Measurements from ENCODE around the gene TEX26. TPM values are rescaled to one million over a fixed set of nuclear protein-coding genes. Genes with fewer than 3 reads are reported as not detected.

The TEX26 gene
- total RNA-seq, 1 donor from 2014 or later = not detected

GRCh38 chr13:30966101-30966500, 33.6 kb downstream of the TEX26 start:
- DNase-seq (ENCODE audit: low spot score, unreplicated experiment) = no peak
- Mint-ChIP-seq H3K36me3 (ENCODE audit: insufficient read depth) (no peaks in the 10 kb centered on the region), H3K27ac (no peak overlapping the region), H3K4me1 (ENCODE audit: low read depth) (peaks cover 23% of the 10 kb centered on the region), H3K4me3 (ENCODE audit: low read depth) (no peak overlapping the region), H3K9me3 (ENCODE audit: low read depth) (peaks cover 7% of the 10 kb centered on the region), H3K27me3 (peaks cover 12% of the 10 kb centered on the region)
- no peak for TF ChIP-seq CTCF (IDR thresholded peaks at IDR 0.05; ENCODE audit: unreplicated experiment)

GRCh38 chr13:30968846-30969245, 36.4 kb downstream of the TEX26 start:
- no peak for DNase-seq (ENCODE audit: low spot score, unreplicated experiment)
- TF ChIP-seq CTCF (IDR thresholded peaks at IDR 0.05; ENCODE audit: unreplicated experiment) = no peak
- Mint-ChIP-seq H3K27ac (peak overlapping the region; percentile 22), H3K4me1 (ENCODE audit: low read depth) (peaks cover 31% of the 10 kb centered on the region), H3K27me3 (no peaks in the 10 kb centered on the region), H3K36me3 (ENCODE audit: insufficient read depth) (no peaks in the 10 kb centered on the region), H3K9me3 (ENCODE audit: low read depth) (peaks cover 7% of the 10 kb centered on the region), H3K4me3 (ENCODE audit: low read depth) (no peak overlapping the region)

DNA sequence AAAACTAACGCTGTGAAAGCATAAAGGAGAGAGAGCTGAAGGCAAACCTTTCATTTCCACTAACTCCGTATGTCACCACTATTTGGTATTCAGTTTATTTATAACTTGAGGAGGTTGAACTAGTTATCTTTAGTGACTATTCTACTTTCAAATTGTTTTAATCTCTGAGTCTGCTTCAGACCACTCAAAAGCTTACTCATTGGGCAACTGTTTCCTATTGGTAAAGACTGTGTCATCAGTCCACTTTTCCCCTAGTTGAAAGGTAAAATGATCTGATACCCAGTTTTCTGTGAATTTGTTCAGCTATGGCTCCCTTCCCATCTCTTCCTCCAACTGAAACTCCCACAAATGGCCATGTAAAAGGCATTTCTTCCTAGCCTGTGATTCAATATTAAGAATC, 39.1 kb downstream of the TEX26 start:
- Mint-ChIP-seq H3K9me3 (ENCODE audit: low read depth) (peaks cover 4% of the 10 kb centered on the region), H3K27ac (no peak overlapping the region), H3K4me1 (ENCODE audit: low read depth) (peaks cover 26% of the 10 kb centered on the region), H3K4me3 (ENCODE audit: low read depth) (no peak overlapping the region), H3K27me3 (peaks cover 5% of the 10 kb centered on the region), H3K36me3 (ENCODE audit: insufficient read depth) (no peaks in the 10 kb centered on the region)
- no peak for TF ChIP-seq CTCF (IDR thresholded peaks at IDR 0.05; ENCODE audit: unreplicated experiment)
- no peak for DNase-seq (ENCODE audit: low spot score, unreplicated experiment)

DNA sequence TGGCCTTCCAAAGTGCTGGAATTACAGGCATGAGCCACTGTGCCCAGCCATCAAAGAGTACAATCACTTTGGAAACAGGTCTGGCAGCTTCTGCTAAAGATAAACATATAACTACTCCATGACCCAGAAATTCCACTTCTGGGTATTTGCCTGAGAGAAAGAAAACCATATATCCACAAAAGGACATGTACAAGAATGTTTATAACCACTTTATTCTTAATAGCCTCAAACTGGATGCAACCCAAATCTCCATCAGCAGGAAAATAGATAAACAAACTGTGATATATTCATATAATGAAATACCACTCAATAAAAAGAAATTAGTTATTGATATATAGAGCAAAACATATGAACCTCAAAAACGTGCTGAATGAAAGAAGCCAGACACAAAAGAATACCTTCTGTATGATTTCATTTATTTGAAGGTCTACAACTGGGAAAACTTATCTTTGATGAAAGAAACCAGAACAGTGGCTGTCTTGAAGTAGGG, 40.5 kb downstream of the TEX26 start:
- Mint-ChIP-seq H3K9me3 (ENCODE audit: low read depth) (no peaks in the 10 kb centered on the region), H3K27ac (no peak overlapping the region), H3K36me3 (ENCODE audit: insufficient read depth) (no peaks in the 10 kb centered on the region), H3K27me3 (peaks cover 11% of the 10 kb centered on the region), H3K4me1 (ENCODE audit: low read depth) (peaks cover 26% of the 10 kb centered on the region), H3K4me3 (ENCODE audit: low read depth) (no peak overlapping the region)
- TF ChIP-seq CTCF (IDR thresholded peaks at IDR 0.05; ENCODE audit: unreplicated experiment) = no peak
- no peak for DNase-seq (ENCODE audit: low spot score, unreplicated experiment)

DNA sequence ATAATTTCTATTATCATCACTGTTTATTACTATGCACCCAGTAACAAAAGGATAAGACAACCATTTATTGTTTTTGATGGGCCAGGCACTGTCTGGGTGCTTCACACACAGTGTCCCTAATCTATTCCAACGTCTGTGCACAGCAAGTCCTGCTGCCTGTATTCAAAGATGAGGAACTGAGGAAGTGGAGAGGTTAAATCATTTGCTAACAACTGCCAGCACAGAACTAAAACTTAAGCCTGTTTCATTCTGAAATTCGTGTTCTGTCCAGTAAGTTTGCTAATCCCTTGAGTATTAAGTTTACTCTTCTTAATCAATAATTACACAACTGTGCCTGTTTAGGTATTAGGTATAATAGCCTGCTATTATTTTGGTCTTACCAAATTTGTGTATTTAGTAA, 41.9 kb downstream of the TEX26 start:
- no peak for TF ChIP-seq CTCF (IDR thresholded peaks at IDR 0.05; ENCODE audit: unreplicated experiment)
- H3K4me3 Mint-ChIP-seq (ENCODE audit: low read depth) = no peak overlapping the region
- H3K9me3 Mint-ChIP-seq (ENCODE audit: low read depth) = no peaks in the 10 kb centered on the region
- H3K27me3 Mint-ChIP-seq = peaks cover 11% of the 10 kb centered on the region
- peaks cover 20% of the 10 kb centered on the region for H3K4me1 Mint-ChIP-seq (ENCODE audit: low read depth)
- no peak for DNase-seq (ENCODE audit: low spot score, unreplicated experiment)
- H3K27ac Mint-ChIP-seq = peak overlapping the region; percentile 50
- H3K36me3 Mint-ChIP-seq (ENCODE audit: insufficient read depth) = no peaks in the 10 kb centered on the region

All from progenitor cell of endocrine pancreas (in vitro differentiated cells).